Measurements from ENCODE around the gene CNTNAP5. TPM values are rescaled to one million over a fixed set of nuclear protein-coding genes. Genes with fewer than 3 reads are reported as not detected.

The CNTNAP5 gene
- total and polyA plus RNA-seq, 2 experiments from 2014 or later = 0.03 TPM; not detected in 1

DNA sequence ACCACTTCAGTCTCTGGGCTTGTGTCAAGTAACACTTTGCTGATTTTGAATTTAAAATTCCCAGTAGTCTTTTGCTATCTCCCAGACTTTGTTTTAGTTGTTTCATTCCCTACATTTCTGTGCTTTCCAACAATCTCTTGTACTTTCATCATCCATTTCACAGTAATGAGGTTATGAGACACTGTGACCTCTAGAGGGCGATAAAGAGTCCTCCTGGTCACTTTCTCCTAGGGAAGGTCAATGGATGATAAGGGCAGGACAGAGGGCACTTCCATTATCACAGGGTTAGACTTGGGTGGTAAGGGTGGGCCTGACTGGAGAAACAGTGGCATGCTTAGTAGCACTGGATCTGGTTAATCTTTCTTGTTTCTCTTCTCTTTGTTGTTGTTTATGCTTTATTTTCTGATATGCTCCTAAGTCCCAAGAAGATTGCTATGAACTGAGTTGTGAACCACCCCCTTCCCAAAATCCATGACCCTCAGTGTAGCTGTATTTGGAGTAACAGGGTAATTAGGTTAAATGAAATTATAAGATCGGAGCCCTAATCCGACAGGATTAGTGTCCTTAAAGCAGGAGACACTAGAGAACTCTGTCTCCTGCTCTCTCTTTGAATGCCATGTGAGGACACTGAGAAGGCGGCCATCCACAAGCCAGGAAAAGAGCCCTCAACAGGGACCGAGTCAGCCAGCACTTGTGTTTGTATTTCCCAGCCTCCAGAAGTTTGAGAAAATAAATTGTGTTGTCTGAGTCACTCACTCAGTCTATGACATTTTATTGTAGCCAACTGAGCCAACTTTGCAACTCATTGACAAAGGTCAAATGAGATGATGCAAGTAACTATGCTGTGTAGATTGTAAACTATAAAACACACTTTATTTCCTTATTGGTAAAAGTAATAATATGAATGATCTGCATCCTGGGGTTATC is 779.2 kb downstream of the CNTNAP5 start:
- DNase-seq (ENCODE audit: low read depth in 1 of 2, low spot score in 1 of 2) = peak; percentile 68 to 73
- H3K27ac ChIP-seq = peak overlapping the region; percentile 52
- H3K4me3 ChIP-seq = no peak overlapping the region
- H3K27me3 ChIP-seq = no peaks in the 10 kb centered on the region
- peak; percentile 79 for TF ChIP-seq CTCF (IDR thresholded peaks at IDR 0.05; ENCODE audit: low read depth, low read length)
- H3K9me3 ChIP-seq (ENCODE audit: low read depth) = no peaks in the 10 kb centered on the region
- H3K4me1 ChIP-seq (ENCODE audit: low read depth) = peaks cover 26% of the 10 kb centered on the region
- H3K36me3 ChIP-seq = no peaks in the 10 kb centered on the region

GRCh38 chr2:124805060-124805459 is 780.0 kb downstream of the CNTNAP5 start:
- Histone ChIP-seq H3K4me1 (ENCODE audit: low read depth) (peaks cover 33% of the 10 kb centered on the region), H3K4me3 (no peak overlapping the region), H3K36me3 (no peaks in the 10 kb centered on the region), H3K27me3 (no peaks in the 10 kb centered on the region), H3K9me3 (ENCODE audit: low read depth) (no peaks in the 10 kb centered on the region), H3K27ac (no peak overlapping the region)
- DNase-seq (ENCODE audit: low read depth in 1 of 2, low spot score in 1 of 2) = no peak
- no peak for TF ChIP-seq CTCF (IDR thresholded peaks at IDR 0.05; ENCODE audit: low read depth, low read length)

GRCh38 chr2:124810132-124810531 is 785.0 kb downstream of the CNTNAP5 start:
- H3K4me3 ChIP-seq = no peak overlapping the region
- peak; percentile 23 to 83 for DNase-seq (ENCODE audit: low read depth in 1 of 2, low spot score in 1 of 2)
- TF ChIP-seq CTCF (IDR thresholded peaks at IDR 0.05; ENCODE audit: low read depth, low read length) = no peak

GRCh38 chr2:124814968-124815745 is 790.1 kb downstream of the CNTNAP5 start:
- Histone ChIP-seq H3K9me3 (ENCODE audit: low read depth) (no peaks in the 10 kb centered on the region), H3K4me1 (ENCODE audit: low read depth) (peaks cover 17% of the 10 kb centered on the region), H3K27ac (no peak overlapping the region), H3K27me3 (no peaks in the 10 kb centered on the region), H3K36me3 (no peaks in the 10 kb centered on the region), H3K4me3 (no peak overlapping the region)
- DNase-seq (ENCODE audit: low read depth in 1 of 2, low spot score in 1 of 2) = peak in 1 of 2 donors; percentile 34
- no peak for TF ChIP-seq CTCF (IDR thresholded peaks at IDR 0.05; ENCODE audit: low read depth, low read length)

More at GRCh38 chr2:124810132-124810531, 785.0 kb downstream of the CNTNAP5 start:
- Histone ChIP-seq H3K36me3 (no peaks in the 10 kb centered on the region), H3K9me3 (ENCODE audit: low read depth) (no peaks in the 10 kb centered on the region), H3K4me1 (ENCODE audit: low read depth) (peaks cover 32% of the 10 kb centered on the region), H3K27me3 (no peaks in the 10 kb centered on the region), H3K27ac (peak overlapping the region; percentile 85)

GRCh38 chr2:124816007-124816406 is 790.9 kb downstream of the CNTNAP5 start:
- Histone ChIP-seq H3K9me3 (ENCODE audit: low read depth) (no peaks in the 10 kb centered on the region), H3K4me1 (ENCODE audit: low read depth) (peaks cover 9% of the 10 kb centered on the region), H3K27me3 (no peaks in the 10 kb centered on the region), H3K4me3 (no peak overlapping the region), H3K36me3 (no peaks in the 10 kb centered on the region), H3K27ac (no peak overlapping the region)
- no peak for DNase-seq (ENCODE audit: low read depth in 1 of 2, low spot score in 1 of 2)
- no peak for TF ChIP-seq CTCF (IDR thresholded peaks at IDR 0.05; ENCODE audit: low read depth, low read length)
